ENCODE data around the gene PRDM7.
"Not testable (repeated sequence)": the region's sequence is repeated elsewhere in the genome, so short reads cannot be mapped to it uniquely, and the experiment has no call there.

Gene PRDM7

DNA sequence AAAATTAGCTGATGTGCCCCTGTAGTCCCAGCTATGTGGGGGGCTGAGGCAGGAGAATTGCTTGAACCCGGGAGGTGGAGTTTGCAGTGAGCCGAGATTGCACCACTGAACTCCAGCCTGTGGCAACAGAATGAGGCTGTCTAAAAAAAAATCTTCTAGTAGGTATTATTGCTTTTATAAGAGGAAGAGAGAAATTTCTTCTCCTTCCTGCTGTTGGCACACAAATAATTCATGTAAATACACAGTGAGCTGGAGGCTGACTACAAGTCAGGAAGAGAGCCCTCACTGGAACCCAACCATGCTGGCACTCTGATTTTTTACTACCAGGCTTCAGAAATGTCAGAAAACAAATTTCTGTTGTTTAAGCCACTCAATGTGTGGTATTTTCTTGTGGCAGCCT lies 6.7 kb downstream of the PRDM7 start:
- DNase-seq: no peak

DNA sequence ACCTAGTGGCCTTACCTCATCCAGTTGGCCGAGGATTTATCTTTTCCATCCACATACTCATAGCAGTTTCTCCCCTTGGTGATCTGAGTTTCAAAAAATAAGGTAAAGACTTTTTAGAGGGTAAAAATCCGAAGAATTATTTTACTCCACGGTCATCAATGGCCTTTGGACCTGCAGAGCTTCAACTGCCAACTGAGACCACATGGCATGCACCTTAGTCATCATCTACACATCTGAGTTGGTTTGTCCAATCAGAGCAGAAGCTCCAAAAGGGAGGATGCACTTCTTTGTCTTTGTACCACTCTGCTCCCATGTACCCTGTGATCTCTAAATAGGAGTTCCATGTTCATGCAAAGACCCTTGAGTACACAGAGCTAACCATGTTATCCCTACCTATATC lies 15.7 kb downstream of the PRDM7 start:
- no peak for DNase-seq

DNA sequence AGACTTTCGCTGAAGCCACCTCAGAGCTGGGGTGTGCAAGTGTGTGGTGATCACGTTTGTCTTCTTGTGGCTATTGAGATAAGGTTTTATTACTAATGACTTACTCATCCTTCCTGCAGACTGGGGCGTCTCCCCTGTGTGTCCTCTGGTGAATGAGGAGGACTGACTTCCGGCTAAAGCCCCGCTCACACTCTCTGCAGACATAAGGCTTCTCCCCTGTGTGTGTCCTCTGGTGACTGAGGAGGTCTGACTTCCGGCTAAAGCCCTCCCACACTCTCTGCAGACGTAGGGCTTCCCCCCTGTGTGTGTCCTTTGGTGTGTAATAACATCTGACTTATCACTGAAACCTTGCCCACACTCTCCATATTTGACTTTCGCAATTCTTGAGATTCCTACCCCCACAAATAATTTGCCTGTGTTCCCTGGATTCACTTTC lies 19.4 kb downstream of the PRDM7 start:
- DNase-seq: no peak

DNA sequence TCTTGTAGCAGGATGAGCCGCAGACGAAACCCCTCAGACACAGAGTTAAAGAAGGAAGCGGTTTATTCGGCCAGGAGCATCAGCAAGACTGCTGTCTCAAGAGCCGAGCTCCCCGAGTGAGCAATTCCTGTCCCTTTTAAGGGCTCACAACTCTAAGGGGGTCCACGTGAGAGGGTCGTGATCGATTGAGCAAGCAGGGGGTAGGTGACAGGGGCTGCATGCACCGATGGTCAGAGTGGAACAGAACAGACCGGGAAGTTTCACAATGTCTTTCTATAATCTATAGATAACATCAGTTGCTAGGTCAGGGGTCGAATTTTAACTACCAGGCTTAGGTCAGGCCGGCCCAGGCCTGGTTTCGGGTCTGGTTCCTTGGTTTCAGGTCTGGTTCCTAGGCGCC lies 20.6 kb downstream of the PRDM7 start:
- DNase-seq: not testable (repeated sequence)

DNA sequence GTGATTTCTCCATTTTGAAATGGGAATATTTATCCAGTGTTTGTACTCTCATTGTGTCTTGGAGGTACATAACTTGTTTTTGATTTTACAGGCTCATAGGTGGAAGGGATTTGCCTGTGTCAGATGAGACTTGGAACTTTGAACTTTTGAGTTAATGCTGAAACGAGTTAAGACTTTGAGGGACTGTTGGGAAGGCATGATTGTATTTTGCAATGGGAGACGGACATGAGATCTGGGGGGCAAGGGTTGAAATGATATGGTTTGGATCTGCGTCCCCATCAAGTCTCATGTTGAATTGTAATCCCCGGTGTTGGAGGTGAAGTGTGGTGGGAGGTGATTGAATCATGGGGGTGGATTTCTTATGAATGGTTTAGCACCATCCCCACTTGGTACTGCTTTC lies 21.8 kb downstream of the PRDM7 start:
- DNase-seq: no peak

DNA sequence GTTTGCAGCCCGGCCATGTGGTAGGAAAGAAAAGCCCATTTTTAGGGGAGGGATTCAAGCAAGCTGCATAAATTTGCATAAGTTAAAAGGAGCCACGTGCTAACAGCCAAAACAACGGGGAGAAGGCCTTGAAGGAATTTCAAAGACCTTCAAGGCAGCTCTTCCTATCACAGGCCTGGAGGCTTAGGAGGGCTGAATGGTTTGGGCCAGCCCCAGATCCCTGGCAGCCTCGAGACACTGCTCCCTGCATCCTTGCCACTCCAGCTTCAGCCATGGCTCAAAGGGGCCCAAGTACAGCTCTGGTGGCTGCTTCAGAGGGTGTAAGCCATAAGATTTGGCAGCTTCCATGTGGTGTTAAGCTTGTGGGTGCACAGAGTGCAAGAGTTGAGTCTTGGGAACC lies 22.6 kb downstream of the PRDM7 start:
- no peak for DNase-seq

DNA sequence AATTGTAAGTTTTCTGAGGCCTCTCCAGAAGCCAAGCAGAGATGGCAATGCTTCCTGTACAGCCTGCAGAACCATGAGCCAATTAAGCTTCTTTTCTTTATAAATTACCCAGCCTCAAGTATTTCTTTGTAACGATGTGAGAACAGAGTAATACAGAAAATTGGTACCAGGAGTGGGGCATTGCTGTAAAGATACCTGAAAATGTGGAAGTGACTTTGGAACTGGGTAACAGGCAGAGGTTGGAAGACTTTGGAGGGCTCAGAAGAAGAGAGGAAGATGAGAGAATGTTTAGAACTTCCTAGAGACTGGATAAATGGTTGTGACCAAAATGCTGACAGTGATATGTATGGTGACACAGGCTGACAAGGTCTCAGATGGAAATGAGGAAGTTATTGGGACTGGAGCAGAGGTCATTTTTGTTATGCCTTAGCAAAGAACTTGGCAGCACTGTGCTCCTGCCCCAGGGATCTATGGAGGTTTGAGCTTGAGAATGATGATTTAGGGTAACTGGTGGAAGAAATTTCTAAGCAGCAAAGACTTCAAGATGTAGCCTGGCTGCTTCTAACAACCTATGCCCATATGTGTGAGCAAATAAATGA lies 23.1 kb downstream of the PRDM7 start:
- no peak for DNase-seq

DNA sequence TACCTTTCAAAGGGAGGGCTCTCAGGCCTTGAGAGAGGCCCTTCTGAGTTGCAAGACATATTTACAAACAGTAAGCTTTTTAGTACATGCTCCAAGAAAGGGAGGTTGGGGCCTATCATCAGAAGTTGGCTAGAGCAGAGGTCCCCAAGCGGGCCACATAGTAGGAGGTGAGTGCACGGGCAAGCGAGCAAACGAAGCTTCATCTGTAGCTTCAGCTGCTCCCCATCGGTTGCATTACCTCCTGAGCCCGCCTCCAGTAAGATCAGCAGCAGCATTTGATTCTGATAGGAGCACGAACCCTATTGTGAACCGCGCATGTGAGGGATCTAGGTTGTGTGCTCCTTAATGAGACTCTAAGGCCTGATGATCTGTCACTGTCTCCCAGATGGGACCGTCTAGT lies 26.2 kb downstream of the PRDM7 start:
- DNase-seq: no peak

DNA sequence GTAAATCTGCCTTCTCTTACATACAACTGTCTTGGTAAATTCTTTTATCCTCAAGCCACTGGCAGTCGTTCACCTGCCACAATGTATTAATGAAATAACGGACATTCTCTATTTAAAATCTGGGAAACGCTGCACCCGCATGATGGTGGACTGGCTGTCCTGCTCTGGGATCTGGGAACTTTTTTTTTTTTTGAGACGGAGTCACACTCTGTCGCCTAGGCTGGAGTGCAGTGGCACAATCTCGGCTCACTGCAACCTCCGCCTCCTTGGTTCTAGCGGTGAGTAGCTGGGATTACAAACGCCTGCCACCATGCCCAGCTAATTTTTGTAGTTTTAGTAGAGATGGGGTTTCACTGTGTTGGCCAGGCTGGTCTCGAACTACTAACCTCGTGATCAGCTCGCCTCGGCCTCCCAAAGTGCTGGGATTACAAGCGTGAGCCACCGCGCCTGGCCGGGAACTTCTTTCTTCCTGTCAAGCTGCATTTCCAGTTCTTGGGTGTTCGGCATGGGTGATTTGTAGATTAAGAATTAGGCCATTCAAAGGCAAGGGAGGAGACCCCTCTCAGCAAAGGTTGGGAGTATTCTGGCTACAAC lies 28.3 kb downstream of the PRDM7 start:
- DNase-seq: no peak

DNA sequence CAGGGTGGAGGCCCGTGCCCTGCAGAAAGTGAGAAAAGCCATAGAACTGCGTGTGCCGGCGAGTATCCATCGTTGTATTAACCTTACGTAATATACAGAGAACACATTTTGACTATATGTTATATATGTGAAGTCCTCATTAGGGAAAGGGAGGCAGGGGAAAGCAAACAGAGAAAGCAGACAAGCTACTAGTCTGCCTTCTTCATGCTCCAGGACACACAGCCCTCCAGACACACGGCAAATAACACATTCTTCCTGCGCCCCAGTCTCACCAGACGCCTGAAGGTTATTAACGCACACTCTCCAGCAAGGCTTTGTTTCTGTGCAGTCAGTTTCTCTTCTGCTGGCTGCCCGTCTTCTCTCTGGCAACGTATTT lies 28.8 kb downstream of the PRDM7 start:
- no peak for DNase-seq

DNA sequence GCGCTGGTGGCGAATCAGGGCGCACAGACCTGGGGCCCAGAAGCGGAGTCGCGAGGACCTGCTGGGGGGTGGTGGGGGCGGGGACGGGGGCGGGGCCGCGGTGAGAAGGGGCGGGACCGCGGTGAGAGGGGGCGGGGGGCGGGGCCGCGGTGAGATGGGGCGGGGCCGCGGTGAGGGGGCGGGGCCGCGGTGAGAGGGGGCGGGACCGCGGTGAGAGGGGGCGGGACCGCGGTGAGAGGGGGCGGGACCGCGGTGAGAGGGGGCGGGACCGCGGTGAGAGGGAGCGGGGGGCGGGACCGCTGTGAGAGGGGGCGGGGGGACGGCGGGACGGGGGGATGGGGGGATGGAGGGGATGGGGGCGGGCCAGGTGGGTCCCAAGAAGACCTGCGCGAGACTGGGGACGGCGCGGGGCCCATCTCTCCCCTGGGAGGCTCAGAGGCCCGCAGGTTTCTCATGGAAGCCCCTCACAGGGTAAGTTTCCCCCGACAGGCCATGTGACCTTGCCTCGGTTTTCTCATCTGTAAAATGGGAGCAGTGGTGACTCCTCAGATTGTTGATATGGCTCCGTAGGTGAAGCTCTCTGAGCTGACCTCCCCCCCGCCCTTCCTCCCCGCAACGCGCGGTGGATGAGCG lies 29.3 kb downstream of the PRDM7 start:
- no peak for DNase-seq

DNA sequence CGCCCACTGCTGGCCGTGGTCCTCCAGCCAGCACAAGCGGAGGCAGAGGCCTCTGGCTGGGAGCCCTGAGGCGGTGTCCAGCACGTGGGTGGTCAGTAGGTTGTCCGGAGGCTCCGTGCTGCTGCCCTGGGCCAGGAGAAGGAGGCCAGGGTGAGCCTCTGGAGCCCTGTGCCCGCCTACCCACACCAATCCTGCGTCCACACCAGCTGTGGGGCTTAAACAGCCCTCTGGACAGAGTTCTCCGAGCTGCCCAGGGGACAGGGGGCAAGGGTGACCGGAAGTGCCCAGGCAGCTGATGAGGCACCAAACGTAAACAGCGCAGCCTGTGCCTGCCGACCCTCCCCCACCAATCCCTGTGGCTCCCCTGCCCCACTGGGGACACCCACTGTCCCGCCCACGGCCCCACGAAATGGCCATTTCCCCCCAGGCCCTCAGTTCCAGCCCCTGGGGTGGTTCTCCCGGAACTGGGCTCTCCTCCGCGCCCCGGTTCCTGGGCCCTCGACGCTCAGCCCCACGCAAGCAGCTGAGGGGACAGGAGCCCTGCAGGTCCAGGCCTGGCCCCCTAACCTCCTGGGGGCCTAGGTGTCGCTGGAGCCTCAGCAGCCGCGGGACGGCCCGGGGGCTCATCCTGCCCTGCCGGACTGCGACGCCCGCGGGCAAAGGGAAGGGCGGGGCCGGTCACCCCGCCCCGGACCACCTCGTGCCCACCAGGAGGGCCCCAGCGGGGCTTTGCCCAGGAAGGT lies 30.0 kb downstream of the PRDM7 start:
- DNase-seq: no peak

DNA sequence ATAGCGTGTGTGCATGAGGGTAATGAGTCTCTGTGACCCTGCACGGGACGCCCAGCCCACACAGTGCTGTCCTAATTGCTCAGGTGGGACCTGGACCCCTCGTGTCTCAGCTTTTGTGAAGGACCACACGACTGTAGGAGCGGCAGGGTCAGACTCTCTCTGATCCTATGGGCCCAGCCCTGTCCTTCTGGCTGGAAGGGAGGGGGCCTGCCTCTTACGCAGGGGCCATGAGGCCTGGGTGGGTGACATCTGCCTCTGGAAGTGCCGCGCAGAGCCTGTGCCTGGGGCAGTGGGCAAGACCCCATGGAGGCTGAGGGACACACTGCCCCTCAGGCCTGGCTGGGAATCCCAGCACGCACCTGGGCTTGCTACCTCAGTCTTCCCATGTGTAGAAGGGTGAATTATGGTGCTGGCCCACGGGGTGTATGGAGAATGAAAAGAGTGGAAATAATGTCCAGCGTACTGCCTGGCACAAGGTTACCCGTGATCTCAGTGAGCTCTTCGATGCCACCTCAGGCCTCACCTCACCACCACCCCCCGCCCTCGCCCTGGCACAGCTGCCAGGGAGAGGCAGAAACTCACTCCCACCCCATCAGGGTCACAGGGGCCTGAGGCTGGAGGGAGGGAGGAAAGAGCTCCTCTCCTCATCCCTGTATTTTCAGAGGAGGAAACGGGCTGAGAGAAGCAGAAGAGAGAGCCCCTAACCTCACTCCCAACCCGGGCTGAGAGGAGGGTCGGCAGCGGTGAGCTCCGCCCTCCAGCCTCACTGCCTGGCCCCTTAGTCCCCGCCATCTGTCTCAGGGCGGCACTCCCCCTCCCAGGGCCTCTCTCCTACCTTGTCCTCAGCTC lies 30.8 kb downstream of the PRDM7 start:
- DNase-seq: peak; percentile 15

DNA sequence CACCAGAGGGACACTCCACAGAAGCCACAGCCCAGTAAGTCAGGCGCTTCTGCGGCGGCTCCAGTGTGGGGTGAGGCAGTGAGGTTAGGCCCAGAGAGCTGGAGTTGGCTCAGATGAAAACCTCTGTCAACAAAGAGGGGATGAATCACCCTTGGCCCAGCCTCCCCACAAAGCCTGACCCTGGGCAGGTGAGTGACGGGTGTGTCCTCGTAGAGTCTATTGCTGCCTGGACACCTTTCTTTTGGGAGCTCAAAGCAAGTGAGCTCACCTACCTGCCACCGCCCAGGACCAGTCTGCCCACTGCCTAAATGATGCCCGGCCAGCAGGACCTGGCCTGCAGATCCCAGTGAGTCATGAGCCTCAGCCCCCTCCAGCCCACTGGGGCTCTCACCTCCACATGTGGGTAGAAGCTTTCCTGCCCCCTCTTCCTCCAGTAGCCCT lies 33.0 kb downstream of the PRDM7 start:
- DNase-seq: no peak

DNA sequence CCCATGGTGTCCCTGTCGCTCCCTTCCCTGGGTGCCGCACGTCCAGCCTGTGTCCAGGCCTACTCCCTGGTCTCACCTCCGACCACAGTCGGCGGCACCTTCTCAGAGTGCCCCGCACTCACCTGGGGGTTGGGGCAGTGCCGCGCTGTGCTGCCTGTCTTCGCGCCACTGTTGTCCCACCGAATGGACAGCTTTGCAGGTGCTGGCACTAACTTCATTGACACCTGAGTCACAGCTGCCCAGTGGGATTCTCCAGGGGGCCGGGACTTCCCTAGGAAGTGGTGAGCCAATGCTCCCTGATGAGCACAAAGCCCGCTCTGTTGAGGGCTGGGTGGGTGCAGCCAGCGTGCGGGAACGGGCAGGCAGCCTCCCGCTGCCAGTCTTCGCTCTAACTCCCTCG lies 33.6 kb downstream of the PRDM7 start:
- DNase-seq: no peak

DNA sequence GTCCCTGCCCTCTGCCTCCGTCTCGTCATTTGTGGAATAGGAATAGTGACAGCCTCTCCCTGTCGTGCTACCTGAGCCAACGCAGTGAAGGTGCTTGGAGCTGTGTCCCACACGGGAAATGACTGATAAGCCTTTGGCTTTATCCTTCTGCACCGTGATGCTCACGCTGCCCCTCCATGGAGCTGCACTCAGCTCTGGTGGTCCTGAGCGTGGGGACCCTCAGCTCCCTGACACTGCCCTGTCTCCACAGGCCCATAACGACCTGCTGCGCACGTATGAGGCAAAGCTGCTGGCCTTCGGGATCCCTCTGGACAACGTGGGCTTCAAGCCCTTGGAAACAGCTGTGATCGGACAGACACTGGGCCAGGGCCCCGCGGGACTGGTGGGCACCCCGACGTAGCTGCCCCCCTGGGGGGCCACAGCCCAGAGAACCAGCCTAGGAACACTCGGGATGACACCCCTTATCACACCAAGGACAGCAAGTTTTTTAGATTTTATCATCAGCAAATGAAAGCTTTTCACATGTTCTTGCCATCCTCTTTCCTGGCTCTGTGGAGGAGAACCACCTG lies 34.1 kb downstream of the PRDM7 start:
- DNase-seq: no peak

DNA sequence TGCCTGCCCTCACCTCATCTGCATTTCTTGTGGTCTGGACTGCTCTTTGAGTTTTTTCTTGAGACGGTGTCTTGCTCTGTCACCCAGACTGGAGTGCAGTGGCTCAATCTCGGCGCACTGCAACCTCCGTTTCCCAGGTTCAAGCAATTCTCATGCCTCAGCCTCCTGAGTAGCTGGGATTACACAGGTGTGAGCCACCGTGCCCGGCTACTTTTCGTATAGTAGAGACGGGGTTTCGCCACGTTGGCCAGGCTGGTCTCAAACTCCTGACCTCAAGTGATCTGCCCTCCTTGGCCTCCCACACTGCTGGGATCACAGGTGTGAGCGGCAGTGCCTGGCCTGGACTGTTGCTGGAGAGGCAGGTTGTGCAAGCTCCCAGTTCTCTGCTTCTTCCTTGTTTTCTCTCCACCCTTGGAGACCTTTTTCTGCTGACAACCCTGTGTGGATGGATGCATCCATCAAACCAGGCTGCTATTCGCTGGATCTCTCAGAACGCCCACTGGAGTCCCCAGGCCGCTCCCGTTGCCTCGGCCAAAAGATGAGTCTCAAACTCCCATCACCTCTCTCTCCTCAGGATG lies 35.1 kb downstream of the PRDM7 start:
- no peak for DNase-seq

DNA sequence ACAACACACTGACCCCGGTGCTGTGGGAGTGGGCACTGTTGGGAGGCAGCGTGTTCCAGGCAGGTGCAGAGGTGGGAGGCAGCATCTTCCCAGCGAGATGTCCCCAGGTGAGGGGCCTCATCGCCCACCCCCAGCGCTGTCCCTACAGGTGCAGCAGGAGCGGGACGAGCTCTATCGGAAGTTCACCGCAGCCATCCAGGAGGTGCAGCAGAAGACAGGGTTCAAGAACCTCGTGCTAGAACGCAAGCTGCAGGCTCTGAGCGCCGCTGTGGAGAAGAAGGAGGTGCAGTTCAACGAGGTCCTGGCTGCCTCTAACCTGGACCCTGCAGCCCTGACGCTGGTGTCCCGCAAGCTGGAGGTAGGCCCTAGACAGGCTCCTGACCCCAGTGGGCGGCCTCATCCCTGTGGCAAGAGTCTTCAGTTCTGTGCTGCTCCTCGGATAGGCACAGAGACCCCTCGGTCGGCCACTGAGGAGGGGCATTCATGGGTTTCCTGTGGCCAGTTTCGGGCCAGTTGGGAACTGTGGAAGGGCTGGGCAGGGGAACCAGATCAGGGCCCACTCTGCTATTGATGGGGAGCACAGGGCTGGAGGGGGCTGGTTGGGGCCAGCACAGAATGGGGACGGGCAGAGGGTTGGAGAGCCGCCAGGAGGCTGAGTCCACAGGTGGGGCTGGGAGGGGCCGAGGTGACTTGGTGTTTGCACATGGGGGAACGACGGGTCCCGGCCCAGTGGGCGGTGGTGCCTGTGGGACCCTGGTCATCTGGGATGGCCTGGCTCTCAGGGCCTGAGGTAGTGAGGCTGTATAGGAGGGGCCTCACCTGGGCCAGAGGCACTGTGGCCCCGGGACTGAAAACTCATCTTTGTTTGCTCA lies 36.7 kb downstream of the PRDM7 start:
- DNase-seq: no peak

DNA sequence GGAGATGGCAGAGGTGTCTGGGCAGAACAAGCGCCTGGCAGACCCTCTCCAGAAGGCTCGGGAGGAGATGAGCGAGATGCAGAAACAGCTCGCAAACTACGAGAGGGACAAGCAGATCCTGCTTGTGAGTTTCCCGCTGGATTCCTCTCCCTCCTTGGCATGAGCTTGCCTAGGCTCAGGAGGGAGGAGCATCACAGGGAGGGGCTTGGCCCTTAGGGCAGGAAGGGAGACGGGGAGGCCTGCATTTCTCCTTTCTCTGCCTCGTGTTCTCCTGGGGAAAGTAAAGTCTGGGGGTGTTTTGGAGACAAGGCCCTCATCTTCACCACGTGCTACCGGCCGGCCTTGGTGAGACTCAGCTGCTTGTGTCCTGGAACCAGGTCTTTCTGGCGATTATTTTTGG lies 39.9 kb downstream of the PRDM7 start:
- DNase-seq: no peak

DNA sequence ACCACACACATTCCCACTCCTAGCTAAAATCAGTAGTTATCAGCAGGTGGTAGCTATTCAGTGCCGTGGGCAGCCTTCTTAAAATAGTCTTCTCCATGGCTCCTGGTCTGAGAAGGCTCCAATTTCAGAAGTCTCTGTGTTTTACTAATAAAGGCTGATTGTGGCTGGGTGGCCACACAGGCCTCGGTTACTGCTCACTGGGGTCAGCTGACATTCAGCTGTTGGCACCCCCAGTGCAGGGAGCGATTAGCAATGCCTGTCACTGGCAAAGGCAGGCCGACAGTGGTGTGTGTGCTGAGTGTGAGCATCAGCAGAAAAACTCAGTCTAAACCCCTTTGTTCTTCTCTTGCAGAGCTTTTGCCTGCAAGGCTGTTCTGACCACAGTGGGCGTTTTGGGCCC lies 41.2 kb downstream of the PRDM7 start:
- no peak for DNase-seq

DNA sequence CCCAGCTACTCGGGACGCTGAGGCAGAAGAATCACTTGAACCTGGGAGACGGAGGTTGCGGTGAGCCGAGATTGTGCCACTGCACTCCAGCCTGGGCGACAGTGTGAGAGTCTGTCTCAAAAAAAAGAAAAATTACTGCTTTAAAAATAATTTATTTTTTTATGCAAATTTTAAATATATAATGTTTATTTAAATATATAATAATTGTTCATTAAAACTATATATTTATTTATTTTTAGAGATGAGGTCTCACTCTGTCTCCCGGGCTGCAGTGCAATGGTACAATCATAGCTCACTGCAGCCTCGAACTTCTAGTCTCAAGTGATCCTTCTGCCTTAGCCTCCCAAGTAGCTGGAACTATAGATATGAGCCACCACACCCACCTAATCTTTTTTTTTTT lies 42.6 kb downstream of the PRDM7 start:
- no peak for DNase-seq
